ENCODE data around the gene BMI1.

- TF ChIP-seq, protein P1, sequence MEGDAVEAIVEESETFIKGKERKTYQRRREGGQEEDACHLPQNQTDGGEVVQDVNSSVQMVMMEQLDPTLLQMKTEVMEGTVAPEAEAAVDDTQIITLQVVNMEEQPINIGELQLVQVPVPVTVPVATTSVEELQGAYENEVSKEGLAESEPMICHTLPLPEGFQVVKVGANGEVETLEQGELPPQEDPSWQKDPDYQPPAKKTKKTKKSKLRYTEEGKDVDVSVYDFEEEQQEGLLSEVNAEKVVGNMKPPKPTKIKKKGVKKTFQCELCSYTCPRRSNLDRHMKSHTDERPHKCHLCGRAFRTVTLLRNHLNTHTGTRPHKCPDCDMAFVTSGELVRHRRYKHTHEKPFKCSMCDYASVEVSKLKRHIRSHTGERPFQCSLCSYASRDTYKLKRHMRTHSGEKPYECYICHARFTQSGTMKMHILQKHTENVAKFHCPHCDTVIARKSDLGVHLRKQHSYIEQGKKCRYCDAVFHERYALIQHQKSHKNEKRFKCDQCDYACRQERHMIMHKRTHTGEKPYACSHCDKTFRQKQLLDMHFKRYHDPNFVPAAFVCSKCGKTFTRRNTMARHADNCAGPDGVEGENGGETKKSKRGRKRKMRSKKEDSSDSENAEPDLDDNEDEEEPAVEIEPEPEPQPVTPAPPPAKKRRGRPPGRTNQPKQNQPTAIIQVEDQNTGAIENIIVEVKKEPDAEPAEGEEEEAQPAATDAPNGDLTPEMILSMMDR (IDR thresholded peaks at IDR 0.05; ENCODE audit: poor library complexity), result no peak
- TF ChIP-seq EZH2phosphoT487 (IDR thresholded peaks at IDR 0.05; ENCODE audit: low read depth, severe bottlenecking, unreplicated experiment), result no peak
These were observed 3.5 kb downstream of the BMI1 start for GRCh38 chr10:22324413-22324812.
